NB4 (cell line): ENCODE data around the gene C6orf89.
"Not testable (repeated sequence)": the region's sequence is repeated elsewhere in the genome, so short reads cannot be mapped to it uniquely, and the experiment has no call there.

Experiments used
- DNase-seq: peaks from one replicate; pipeline ENCODE4 v3.0.0; 2010; ENCODE audit warnings: low read depth
- H3K4me3 ChIP-seq: one replicate; pipeline ENCODE4 v1.5.1; 2011; ENCODE audit warnings: mild to moderate bottlenecking, low read depth, low read length, moderate library complexity
- MYC ChIP-seq: IDR thresholded peaks from 2 replicates; pipeline ENCODE4 v1.6.1; 2011; ENCODE audit warnings: low read depth, low read length
- POLR2A ChIP-seq: IDR thresholded peaks from 2 replicates; pipeline ENCODE4 v1.6.1; 2011; ENCODE audit warnings: mild to moderate bottlenecking; ENCODE audit not compliant: insufficient read length; ENCODE audit errors: extremely low read depth
- TF ChIP-seq, protein P1 (sequence below): IDR thresholded peaks from one replicate; pipeline ENCODE4 v1.5.1; 2012; ENCODE audit warnings: low read depth, low read length
- TF ChIP-seq, protein P2 (sequence below): IDR thresholded peaks from 2 replicates; pipeline ENCODE4 v1.6.1; 2011; ENCODE audit warnings: low read depth, low read length

The C6orf89 gene

GRCh38 chr6:36934901-36935300 lies 49.1 kb downstream of the C6orf89 start:
- DNase-seq, result no peak
- TF ChIP-seq MYC (no peak), POLR2A (no peak)
- TF ChIP-seq, protein P1, sequence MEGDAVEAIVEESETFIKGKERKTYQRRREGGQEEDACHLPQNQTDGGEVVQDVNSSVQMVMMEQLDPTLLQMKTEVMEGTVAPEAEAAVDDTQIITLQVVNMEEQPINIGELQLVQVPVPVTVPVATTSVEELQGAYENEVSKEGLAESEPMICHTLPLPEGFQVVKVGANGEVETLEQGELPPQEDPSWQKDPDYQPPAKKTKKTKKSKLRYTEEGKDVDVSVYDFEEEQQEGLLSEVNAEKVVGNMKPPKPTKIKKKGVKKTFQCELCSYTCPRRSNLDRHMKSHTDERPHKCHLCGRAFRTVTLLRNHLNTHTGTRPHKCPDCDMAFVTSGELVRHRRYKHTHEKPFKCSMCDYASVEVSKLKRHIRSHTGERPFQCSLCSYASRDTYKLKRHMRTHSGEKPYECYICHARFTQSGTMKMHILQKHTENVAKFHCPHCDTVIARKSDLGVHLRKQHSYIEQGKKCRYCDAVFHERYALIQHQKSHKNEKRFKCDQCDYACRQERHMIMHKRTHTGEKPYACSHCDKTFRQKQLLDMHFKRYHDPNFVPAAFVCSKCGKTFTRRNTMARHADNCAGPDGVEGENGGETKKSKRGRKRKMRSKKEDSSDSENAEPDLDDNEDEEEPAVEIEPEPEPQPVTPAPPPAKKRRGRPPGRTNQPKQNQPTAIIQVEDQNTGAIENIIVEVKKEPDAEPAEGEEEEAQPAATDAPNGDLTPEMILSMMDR, result no peak
- TF ChIP-seq, protein P2, sequence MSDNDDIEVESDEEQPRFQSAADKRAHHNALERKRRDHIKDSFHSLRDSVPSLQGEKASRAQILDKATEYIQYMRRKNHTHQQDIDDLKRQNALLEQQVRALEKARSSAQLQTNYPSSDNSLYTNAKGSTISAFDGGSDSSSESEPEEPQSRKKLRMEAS, result no peak
- no peak overlapping the region for H3K4me3 ChIP-seq

GRCh38 chr6:36936824-36937223 lies 51.1 kb downstream of the C6orf89 start:
- DNase-seq, result no peak
- no peak overlapping the region for H3K4me3 ChIP-seq
- TF ChIP-seq, protein P2, result no peak
- TF ChIP-seq, protein P1, result no peak

- TF ChIP-seq, protein P2, result no peak
- TF ChIP-seq, protein P1, result no peak
- TF ChIP-seq POLR2A (no peak), MYC (no peak)
- no peak overlapping the region for H3K4me3 ChIP-seq
- DNase-seq, result no peak
These were observed 52.1 kb downstream of the C6orf89 start for GRCh38 chr6:36937896-36938295.

DNA sequence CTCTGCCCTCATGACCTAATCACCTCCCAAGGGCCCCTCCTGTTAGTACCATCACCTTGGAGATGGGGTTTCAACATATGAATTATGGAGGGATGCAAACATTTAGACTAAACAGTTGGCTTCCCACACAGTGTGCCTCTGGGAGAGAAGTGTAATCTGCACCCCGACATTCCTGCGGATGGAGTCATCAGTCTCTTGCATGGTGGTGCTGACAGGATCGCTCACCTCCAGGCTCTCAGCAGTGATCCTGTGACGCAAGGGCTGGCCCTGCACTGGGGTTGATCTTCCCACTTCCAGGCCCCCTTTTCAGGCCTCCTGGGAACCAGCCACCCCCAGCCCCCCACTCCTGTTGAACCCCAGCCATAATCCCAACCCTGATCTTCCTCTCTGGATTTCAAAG lies 52.8 kb downstream of the C6orf89 start:
- TF ChIP-seq, protein P2, result no peak
- no peak for TF ChIP-seq MYC
- no peak for TF ChIP-seq POLR2A
- TF ChIP-seq, protein P1, result no peak
- DNase-seq, result no peak
- no peak overlapping the region for H3K4me3 ChIP-seq

GRCh38 chr6:36939005-36939404 lies 53.3 kb downstream of the C6orf89 start:
- H3K4me3 ChIP-seq, DNase-seq: not testable (repeated sequence)

GRCh38 chr6:36940027-36940426 lies 54.3 kb downstream of the C6orf89 start:
- H3K4me3 ChIP-seq, result no peak overlapping the region
- DNase-seq, result no peak
- no peak for TF ChIP-seq POLR2A
- TF ChIP-seq, protein P2, result no peak

GRCh38 chr6:36941561-36941960 lies 55.8 kb downstream of the C6orf89 start:
- not testable (repeated sequence) for H3K4me3 ChIP-seq, DNase-seq

GRCh38 chr6:36942329-36942728 lies 56.6 kb downstream of the C6orf89 start:
- not testable (repeated sequence) for DNase-seq, H3K4me3 ChIP-seq
